Fibroblast of skin of left quadriceps (primary cell): ENCODE measurements around the gene ADARB2.
"Not testable (repeated sequence)": the region's sequence is repeated elsewhere in the genome, so short reads cannot be mapped to it uniquely, and the experiment has no call there.

Experiments used
- DNase-seq, 2 experiments: peaks; one replicate each; pipeline ENCODE4 v3.0.0-alpha.2; 2013; ENCODE audit warnings: low read depth in 2 of 2

ADARB2 gene

GRCh38 chr10:1175956-1176565, 561.3 kb downstream of the ADARB2 start:
- no peak for DNase-seq

DNA sequence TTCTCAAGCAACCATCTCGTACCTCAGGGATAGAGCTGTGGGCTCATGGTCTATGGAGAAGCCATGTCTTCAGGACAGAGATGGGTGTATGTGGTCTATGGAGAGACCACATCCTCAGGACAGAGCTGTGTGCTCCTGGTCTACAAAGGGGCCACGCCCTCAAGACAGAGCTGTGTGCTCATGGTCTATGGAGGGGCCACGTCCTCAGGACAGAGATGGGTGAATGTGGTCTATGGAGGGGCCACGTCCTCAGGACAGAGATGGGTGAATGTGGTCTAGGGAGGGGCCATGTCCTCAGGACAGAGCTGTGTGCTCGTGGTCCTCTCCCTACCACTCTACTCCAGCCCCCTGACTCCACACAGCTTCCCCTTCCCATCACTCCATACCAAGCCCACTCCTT, 563.3 kb downstream of the ADARB2 start:
- no peak for DNase-seq

GRCh38 chr10:1173091-1173490, 564.2 kb downstream of the ADARB2 start:
- DNase-seq, result no peak

GRCh38 chr10:1172256-1172984, 564.9 kb downstream of the ADARB2 start:
- no peak for DNase-seq

DNA sequence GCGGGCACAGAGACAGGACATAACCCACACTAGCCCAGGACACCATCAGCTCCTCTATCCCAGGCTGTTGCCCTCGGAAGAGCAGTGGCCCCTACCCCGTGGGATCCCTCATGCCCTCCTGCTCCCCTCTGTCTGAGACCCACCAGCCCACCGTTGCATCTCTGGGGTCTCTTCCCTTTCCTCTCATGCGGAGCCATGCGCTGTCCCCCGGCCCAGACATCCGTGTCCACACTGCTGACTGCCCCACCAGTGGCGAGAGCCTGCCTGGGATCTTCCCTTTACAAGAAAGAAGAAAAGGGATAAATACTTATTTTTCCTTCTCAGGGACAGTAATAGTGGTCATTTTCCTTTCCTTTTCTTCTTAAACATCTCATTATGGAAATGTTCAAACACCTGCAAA, 565.7 kb downstream of the ADARB2 start:
- DNase-seq, result no peak

DNA sequence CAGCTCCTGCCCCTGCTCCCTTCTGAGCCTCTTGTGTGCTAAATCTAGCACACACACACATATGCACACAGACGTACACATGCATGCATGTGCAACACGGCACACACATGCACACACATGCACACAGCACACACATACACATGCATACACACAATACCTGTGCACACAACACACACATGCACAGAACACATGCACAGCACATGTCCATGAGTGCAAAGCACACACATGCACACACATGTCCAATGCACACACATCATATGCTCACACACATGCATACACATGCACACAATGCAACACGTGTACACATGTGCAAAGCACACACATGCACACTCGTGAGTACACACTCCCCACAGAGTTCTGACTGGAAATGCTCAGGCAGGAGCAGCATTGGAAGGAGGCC, 566.1 kb downstream of the ADARB2 start:
- no peak for DNase-seq

GRCh38 chr10:1170867-1171180, 566.5 kb downstream of the ADARB2 start:
- DNase-seq, result no peak

DNA sequence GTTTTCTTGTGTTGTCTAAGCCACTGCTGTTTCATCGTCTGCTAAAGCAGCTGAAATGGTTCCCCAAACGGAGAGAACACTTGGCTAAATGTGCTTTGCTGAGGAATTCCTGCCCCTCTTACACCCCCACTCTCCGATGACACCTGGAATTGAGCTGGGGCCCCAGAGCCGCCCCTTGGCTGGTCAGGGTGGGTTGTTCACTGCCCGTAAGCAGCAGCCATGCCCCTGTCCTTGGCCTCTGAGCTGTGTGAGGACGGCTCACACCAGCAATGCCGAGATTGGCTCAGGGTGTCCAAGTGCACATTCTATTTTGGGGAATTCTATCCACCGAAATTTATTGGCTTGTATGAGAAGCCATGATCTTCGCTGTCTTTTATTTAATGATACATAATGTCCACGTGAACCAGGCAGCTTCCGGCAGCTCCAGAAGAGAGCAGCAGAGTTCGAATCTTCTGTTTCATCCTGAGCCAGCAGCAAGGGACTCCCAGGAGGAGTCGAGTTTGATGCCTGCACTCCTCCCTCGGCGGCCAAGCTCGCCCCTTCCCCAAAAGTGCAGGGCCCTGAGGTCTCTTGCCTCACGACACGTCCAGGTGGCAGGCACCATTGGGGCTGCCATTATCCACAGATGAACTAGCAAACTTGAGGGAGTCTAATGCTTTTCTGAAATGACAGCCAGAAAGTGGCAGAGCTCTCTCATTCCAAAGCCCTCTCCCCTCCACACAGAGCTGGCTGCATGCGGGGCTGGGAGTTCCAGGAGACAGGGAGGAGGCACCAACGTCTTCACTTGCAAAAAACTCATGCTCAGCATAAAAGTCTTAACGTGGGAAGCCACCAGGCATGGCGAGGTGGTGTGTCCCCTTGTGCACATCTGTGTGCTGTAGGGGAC, 567.1 kb downstream of the ADARB2 start:
- DNase-seq, result no peak

DNA sequence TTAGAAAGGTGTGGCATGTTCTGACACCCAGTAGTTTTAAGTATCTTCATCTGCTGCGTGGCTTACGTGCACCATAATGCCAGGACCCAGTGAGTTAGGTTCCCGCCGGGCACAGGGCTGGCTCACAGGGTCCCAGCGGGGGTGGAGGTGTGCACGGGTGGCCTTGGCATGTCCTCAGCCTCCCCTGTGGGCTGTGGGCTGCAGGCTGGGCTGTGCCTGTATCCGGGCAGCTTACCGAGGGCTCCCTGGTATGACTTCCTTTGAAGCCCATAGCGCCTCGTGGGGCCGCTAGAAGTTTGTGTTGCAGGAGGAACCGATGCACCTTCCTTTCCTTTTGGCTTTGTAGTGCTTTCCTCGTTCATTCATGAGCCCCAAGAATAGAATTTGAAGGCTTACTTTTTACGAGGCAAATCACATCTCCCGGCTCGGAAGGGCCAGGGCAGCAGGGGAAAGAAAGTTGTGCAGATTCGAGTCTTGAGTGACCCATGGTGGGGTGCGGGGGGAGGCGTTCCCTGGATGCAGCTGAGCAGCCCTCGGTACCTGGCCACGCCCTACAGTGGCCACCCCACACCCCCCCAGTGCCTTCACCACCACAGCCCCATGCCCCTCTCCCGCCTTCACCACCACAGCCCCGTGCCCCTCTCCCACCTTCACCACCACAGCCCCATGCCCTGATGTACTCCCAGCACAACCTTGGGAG, 568.0 kb downstream of the ADARB2 start:
- DNase-seq, result no peak

GRCh38 chr10:1168763-1169162, 568.6 kb downstream of the ADARB2 start:
- no peak for DNase-seq

DNA sequence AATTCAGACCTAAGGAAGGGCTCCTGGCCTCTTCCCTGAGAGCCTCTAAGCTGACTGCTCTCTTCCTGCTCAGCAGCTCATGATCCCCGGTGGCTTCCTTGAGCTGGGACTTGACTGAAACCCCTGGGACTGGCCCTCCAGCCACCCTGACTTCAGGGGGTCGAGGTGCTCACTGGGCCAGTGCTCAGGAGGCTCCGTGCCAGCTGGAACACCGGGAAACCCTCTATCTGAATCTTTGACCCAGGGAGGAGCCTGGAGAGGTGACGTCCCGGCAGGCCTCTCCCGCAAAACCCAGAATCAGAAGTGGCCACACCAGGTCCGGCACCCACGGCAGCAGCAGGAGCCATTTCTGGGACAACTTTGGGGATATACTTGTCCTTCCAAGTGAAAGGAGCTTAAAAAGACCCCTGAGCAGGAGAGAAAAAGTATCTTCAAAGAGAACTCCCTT, 570.5 kb downstream of the ADARB2 start:
- DNase-seq, result no peak

- no peak for DNase-seq
Measured at GRCh38 chr10:1166101-1166827, 571.1 kb downstream of the ADARB2 start.

DNA sequence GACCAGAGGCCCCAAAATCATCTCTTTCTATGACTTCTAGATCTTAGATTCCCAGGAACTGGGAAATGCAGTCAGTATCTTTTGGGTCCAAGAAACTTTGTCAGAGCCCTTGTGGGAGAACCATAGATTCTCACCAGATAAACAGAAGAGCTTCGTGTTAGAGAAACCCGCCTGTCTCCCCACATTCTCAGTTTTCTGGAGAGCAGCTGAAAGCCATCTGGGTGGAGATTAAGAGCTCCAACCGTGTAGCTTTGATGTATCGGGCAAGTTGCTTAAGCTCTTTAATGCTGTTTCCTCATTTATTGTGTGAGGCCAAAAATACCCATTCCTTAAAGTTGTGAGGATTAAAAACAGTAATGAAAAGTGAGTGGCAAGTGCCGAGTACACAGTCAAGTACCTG, 573.5 kb downstream of the ADARB2 start:
- DNase-seq, result no peak

DNA sequence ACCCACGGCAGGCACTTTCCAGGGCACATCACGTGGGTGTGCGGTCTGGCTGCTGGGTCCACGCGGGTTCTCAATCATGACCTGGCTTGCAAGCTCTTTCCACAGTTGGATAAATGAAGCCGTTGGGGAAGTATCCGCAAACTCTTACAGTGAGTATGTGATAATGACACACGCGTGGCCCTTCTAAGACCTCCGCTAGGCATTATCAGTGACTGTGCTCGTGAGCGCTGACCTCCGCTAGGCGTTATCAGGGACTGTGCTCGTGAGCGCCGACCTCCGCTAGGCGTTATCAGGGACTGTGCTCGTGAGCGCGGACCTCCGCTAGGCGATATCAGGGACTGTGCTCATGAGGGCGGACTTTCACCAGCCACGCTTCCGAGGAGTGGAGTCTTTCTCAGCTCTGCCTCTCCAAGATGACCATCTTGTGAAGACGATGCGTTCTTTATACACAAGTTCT, 574.1 kb downstream of the ADARB2 start:
- no peak for DNase-seq

DNA sequence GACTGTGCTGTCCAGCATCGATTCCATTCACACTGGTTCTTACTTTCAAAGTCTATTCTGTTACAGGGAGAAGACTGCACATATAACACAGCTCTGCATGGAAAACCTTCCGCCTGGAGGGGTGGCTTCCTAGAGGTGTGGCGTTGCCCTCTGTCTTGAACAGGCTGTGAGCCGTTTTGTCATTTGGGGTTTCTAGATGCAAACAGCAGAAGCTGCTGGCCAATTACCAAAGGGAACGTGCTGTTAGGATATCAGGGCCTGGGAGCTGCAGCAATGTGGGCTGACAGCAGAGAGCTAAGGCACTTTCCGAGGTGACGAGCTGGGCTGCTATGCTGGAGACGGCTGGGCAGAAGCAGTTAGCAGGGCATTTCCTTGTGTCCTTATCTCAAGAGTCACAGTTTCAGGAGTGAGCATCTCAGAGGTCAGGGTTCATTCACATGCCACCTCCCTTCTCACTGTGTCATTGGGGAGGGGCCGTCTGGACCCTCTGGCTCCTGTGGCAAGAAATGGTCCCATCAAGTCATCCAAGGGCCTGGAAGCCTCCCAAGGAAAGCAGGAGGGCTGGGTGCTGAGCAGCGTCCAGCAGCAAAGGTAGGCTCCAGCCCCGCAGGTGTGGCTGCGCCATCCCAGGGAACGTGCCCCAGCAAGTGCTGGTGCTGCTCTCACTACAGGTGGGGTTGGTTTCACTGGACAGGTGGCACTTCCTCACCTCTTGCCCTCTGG, 574.7 kb downstream of the ADARB2 start:
- no peak for DNase-seq

DNA sequence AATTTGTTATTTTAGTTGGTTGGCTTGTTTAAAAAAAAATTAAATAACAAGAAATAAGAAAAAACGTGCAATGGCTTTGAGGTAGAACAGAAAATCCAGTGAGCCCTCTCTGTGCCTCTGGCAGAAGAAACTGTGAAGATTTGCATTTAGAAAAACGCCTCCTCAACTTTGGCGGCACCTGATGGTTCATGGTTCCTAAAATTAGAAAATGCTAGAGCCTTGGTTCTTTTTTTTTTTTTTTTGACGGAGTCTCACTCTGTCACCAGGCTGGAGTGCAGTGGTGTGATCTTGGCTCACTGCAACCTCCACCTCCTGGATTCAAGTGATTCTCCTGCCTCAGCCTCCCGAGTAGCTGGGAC, 576.0 kb downstream of the ADARB2 start:
- not testable (repeated sequence) for DNase-seq

- DNase-seq, result no peak
Measured at GRCh38 chr10:1160561-1161314, 576.6 kb downstream of the ADARB2 start.

DNA sequence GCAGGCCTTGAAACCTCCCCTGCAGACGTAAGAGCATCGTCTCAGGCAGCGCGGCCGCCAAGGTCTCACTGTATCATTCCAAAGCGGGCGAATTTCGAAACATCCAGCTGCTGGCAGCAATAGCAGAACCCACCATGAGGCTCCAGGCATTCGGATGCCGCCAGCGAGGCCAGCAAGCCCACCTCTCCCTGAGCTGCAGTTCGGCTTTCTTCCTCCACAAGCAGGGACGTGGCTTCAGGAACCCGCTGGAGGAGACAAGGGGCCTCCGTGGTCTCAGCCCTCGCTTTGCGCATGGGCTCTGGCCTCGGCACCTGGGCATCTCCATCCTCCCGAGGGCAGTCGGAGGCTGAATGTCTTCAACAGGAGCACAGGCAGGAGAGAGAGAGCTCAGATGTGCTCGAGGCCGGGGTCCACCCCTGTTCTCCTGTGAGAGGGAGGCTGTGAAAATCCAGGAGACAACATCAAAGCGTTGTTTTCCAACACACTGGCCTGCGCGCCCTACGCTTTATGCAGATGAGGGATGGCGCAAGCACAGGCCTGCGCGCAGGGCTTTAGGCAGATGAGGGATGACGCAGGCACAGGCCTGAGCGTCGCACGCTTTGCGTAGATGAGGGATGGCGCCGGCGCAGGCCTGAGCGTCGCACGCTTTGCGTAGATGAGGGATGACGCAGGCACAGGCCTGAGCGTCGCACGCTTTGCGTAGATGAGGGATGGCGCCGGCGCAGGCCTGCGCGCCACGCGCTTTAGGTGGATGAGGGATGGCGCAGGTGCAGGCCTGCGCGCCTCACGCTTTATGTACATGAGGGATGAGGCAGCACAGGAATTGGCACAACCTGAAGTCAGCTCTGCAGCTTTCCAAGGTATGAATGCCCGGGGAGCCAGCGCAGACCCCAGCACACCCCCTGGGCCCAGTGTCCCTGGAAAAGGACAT, 577.9 kb downstream of the ADARB2 start:
- DNase-seq, result no peak

DNA sequence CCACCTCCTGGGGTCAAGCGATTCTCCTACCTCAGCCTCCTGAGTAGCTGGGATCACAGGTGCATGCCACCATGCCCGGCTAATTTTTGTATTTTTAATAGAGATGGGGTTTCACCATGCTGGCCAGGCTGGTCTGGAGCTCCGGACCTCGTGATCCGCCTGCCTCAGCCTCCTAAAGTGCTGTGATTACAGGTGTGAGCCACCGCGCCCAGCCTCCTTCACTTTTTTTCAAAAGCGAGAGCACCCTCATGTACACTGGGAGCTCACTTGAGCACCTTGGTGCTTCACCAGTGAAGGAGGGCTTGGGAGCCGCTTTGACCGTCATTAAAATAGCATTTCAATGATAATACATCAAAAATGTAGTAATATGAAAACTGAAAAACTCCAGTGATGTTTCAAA, 578.8 kb downstream of the ADARB2 start:
- not testable (repeated sequence) for DNase-seq
